ENCODE measurements around the gene TMEM107.
"Not testable (repeated sequence)": the region's sequence is repeated elsewhere in the genome, so short reads cannot be mapped to it uniquely, and the experiment has no call there.

TMEM107 gene

DNA sequence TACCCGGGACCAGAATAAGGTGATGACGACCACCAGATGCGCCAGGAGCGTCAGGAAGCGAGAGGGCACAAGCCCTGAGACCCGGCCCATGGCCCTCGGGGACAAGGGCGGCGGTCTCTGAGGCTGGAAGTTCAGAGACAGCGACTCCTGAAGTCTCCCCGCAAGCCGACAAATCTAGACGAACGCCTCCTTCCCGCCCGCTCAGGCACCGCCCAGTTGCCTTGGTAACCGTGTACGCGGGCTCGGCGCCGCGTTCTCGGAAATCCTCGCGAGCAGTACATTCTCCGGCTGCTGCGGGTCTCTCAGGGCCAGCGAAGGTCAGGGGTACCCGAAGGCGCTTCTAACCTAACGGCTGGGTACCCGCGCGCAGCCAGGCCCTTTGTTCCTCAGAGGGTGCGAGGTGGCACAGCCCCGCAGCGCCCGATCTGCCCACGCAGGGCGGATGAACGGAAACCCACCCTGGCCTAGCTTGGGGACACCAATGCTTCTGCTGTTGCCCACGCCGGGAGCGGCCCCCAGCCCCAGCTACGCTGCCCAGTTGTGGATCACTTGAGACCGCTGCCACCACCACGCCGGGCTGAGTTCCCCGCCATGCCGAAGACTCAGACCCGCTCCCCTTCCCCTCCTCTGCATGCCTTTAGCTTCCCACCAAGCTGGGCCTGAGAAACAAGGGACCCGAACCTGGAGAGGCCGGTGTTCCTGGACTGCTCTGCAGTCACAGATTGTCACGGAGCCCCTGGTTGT is at the start of gene TMEM107:
TMEM107 (minus strand) TSS at position 184 of the 744 bp plus-strand sequence; CDS start at position 90, 94 bp downstream.
- DNase-seq (ENCODE audit: low read depth in 2 of 2), result peak; percentile 78 to 80

DNA sequence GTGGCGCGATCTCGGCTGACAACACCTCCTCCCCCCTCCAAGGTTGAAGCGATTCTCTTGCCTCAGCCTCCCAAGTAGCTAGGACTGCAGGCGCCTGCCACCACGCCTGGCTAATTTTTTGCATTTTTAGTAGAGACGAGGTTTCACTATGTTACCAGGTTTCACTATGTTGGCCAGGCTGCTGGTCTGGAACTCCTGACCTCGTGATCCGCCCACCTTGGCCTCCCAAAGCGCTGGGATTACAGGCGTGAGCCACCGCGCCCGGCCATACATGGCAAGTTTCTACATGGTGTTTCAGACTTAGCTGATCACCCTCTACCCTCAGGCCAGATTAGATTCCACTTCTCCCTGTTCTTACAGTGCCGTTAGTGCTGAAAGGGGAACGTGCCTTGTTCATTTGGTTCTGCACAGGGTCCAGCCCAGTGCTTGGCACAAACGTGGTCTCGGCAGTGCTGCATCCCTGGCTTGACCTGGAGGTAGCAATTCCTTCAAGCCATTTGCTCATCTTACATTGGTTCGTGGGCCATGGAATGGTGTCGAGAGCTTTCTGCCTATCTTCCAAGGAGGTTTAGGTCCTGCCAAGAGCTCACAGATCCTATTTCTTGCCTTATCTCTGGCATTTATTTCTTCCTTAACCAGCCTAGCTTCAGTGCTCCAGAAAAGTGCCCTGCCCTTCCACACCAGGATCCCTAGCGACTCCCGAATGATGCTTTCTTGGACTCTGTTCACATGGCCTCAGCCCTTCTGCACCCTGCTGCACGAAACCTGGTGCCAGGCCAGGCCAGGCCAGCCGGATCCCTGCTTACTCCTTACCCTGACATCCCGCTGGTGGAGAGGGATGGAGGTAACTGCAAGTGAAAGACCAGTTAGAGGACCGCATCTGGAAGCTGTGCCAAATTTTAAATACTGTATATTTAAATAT is 49.0 kb upstream of the TMEM107 start:
- no peak for DNase-seq (ENCODE audit: low read depth in 2 of 2)

DNA sequence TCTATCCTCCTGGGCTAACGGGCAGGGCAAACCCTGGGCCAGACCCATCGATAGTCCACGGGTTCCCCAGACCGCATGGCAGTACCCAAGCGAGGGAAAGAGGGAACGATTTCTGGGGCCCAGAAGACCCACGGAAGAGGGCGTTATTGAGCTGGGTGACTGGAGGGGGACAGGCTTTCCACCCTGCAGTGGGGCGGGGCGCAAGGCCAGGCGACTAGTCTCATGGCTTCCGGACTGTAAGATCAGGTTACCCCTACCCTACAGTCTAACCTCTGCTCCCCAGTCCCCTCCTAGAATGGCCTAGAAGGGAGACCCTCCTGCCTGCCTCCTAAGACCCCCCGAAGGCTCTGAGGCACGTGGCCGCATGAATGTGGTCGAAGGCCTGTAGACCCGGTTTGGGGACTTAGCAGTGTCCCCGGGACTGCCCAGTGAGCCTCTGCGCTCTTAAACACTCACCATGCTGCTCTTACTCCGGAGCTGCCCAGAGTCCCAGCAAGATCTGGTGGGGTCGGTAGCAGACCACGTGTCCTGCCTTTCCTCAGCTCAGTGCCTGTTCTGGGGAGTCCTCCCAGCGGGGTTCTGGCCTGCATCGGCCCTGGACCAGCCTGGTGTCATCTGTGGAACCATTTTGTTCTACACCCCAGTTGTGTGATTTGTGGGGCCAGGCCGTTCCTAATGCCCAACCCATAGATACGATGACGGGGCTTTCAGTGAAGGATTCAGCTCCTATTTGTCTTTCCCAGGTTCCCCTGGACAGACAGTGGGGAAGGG is 47.4 kb upstream of the TMEM107 start:
- DNase-seq (ENCODE audit: low read depth in 2 of 2), result peak; percentile 38 to 54

DNA sequence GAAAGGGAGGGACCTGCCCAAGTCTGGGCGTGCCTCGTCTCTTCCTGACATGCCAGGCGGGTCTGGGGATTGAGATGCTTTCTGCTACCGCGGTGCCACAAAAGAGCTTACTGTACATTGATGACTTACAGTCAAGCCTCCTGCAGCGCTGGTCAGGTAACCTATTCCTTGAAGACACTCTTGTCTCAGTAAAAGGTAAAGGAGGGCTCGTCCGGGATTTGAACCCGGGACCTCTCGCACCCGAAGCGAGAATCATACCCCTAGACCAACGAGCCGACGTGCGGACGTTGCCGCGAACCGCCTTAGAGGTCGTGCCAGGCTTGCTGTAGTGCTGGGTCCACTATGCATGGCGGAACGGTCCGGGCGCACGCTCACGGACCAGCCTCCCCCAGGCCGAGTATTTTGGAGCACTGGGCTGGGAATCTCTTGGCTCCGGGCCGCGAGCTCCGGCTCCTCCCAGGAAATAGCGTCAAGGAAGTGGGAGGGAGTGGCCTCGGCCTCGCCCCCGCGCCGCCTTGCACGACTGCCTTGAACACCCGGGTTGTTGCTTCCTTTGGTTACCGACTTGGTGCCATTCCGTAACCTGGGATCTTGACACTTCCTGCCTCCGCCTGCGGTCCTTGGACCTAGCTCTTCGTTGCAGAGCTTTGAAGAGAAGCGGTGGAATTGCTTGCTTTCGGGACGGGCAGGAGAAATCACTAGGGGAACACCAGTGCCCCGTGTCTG is 46.6 kb upstream of the TMEM107 start:
- peak; percentile 81 to 88 for DNase-seq (ENCODE audit: low read depth in 2 of 2)

DNA sequence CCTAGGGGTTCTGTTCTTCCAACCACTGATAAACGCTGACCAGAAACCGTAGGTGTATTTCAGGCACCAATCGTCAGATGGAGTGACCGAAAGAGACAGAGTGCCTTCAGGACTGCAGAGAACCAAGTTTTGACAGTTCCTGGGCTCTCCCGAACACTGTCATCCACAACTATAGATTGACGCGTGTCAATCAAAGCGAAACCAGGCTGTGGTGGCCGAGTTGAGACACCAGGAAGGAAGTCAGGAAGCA is 46.1 kb upstream of the TMEM107 start:
- DNase-seq (ENCODE audit: low read depth in 2 of 2), result no peak

DNA sequence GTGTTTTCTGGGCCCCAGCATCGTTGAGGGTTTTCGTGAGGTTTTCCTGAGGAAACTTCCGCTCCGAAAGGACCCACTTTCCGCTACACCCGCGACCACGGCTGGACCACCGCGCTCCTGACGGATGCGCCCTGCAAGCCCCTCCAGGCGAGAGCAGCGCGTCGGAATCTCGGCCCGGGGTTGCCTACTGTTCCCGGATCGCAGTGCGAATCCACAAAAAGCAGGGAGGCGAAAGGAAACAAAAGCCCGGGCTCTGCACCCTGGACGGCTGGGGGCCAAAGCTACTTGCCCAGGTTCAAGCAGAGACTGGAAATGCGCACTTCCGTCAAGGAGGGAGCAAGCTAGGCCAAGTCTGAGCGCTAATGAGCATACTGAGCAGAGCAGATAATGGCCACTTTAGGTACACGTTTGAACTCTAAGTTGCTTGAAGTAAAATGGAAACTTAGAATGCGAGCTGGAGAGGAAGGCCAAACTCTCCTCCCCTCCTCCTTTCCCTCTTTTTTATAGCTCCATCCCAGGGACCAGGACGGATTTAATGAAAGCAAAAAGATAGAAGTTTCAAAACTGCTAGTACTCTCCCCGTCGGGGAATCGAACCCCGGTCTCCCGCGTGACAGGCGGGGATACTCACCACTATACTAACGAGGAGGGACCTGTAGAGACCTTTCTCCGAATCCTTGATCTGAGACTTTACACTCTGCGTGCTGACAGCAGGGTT is 45.6 kb upstream of the TMEM107 start:
- DNase-seq (ENCODE audit: low read depth in 2 of 2), result peak; percentile 81 to 91

DNA sequence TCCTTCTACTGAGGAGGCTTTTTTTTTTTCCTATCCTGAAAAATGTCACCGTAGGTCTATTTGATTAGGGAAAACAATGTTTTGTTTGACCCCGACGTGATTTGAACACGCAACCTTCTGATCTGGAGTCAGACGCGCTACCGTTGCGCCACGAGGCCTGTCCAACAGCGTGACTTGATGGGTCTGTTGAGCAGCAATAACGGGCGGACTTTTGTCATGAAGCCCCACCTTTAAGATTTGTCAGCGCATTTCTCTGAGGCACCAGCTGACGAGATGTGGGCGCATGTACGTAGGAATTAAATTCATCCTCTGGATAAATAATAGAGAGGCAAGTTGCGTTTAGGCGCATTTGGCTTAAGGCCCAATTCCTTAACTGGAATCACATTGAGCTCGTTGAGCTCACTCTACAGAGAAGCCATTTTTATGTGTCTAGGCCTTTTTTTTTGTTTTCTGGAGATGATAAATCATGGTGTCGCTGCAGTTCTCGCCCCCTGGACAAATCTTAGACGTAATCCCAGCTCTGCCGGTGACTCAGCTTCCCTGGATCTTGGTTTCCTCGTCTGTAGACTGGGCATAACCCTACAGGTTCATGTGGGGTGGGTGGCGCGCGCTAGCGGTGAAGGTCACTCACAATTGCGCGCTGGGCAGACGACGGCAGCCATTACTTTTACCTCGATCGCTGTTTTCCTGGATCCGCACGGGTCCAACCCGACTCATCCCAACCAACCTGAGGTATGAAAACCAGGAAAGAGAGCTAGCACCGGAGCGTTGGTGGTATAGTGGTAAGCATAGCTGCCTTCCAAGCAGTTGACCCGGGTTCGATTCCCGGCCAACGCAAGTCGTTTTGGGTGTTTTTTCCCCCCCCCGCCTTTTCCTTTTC is 44.8 kb upstream of the TMEM107 start:
- peak; percentile 90 to 94 for DNase-seq (ENCODE audit: low read depth in 2 of 2)

DNA sequence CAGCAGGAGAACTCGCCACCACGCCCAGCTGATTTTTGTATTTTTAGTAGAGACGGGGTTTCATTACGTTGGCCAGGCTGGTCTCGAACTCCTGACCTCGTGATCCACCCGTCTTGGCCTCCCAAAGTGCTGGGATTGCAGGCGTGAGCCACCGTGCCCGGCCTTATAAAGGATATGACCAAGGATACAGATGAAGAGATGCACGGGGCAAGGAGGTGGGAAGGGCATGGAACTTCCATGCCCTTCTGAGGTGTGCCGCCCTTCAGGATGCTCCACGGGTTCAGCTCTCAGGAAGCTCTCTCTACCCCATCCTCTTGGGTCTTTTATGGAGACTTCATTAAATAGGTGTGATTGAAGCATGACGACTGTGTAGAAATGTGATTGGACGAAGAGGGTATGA is 37.8 kb upstream of the TMEM107 start:
- not testable (repeated sequence) for DNase-seq (ENCODE audit: low read depth in 2 of 2)

DNA sequence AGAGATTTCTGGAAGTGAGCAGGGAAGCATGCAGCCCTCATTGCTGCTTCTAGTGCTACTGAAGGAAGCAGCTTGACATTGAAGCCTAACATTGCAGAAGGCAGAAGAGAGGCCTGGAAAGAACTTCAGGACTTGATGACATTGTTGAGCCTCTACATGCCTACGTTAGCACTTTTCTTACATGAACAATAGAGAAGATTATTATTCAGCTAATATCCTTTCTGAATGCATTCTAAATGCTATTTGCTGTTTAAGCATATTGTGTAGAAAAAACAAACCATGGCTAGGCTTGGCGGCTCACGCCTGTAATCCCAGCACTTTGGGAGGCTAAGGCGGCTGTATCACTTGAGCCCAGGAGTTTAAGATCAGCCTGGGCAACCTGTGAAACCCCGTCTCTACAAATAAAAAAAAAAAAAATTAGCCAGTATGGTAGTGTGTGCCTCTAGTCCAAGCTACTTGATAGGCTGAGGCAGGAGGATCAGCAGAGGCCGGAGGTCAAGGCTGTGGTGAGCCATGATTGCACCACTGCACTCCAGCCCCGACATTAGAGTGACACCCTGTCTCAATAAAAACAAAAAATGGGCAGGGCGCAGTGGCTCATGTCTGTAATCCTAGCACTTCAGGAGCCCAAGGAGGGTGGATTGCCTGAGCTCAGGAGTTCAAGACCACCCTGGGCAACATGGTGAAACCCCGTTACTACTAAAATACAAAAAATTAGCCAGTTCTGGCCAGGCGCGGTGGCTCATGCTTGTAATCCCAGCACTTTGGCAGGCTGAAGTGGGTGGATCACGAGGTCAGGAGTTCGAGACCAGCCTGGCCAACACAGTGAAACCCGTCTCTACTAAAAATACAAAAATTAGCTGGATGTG is 36.4 kb upstream of the TMEM107 start:
- DNase-seq (ENCODE audit: low read depth in 2 of 2), result no peak

DNA sequence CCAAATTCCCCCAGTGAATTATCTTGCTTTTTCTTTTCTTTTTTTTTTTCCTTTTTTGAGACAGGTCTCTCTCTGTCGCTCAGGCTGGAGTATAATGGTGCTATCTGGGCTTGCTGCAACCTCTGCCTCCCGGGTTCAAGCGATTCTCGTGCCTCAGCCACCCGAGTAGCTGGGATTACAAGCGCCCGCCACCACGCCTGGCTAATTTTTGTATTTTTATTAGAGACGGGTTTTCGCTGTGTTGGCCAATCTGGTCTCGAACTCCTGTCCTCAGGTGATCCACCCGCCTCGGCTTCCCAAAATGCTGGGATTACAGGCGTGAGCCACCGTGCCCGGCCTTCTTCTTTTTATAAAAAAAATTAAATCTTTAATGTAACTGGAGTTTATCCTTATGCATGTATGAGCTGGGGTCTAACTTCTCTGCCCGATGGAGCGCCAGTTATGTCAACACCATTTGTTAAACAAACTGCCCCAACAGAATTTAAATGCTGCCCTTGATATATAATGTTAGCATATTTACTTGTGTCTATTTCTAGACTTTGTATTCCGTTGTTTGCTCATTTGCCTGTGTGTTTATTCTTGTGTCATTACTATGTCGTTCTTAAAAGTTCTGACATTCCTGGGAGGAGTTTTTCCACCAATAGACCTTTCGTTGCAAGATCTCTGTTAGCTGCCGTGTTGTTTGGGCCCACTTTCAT is 34.7 kb upstream of the TMEM107 start:
- no peak for DNase-seq (ENCODE audit: low read depth in 2 of 2)

DNA sequence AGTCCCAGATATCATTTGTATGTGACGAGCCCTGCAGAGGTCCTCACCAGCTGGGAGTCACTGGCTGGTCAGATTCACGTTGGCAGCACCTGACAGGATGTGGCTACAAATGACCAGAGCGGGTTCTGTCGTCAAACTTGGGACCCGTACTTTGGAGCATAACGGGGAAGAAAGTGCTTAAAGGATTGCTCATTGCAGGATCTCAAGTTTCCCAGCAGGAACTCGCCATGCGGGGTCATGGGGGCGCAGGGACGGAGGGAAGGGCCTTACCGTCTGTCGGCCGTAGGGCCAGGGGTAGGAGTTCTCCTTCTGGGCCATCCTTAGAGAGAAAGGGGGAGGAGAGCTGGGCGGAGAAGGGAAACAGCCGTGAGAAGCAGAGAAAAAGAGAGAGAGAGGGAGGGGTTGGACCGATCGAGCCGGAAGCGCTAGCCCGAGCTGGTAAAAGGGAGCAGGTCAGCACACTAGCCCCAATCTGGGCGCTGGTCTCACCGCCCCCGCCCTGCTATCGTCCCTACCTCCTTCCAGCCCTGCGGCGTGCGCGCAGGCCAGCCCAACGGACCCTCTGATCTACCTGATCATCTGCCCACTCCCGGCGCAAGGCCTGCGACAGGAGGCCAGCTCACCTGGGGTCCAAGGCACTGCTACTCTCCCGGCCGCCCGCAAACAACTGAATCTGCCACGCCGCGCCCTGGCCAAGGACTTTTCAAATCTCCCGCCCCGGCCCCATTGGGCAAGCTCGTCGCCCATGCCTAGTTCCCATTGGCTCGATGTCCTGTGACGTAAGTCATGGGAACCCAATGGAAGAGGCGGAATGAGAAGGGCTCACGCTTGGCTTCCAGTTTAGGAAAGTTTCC is 34.0 kb upstream of the TMEM107 start, which contains the start of gene AURKB:
AURKB (minus strand) TSS at position 669 of the 854 bp plus-strand sequence; CDS start at position 318, 351 bp downstream.
- DNase-seq (ENCODE audit: low read depth in 2 of 2), result peak; percentile 84 to 87

DNA sequence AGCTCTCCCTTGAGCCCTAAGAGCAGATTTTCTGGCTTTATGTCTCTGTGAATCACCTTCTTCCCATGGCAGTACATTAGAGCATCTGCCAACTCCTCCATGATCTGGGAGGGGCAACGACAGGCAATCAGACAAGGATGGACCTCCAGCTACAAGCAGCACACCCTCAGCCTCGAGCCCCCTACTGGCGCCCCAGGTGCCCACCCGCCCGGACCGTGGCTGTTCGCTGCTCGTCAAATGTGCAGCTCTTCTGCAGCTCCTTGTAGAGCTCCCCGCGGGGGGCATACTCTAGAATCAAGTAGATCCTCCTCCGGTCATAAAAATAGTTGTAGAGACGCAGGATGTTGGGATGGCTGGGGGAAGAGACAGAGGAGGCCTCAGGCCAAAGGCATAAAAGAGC is 30.4 kb upstream of the TMEM107 start:
- DNase-seq (ENCODE audit: low read depth in 2 of 2), result no peak

DNA sequence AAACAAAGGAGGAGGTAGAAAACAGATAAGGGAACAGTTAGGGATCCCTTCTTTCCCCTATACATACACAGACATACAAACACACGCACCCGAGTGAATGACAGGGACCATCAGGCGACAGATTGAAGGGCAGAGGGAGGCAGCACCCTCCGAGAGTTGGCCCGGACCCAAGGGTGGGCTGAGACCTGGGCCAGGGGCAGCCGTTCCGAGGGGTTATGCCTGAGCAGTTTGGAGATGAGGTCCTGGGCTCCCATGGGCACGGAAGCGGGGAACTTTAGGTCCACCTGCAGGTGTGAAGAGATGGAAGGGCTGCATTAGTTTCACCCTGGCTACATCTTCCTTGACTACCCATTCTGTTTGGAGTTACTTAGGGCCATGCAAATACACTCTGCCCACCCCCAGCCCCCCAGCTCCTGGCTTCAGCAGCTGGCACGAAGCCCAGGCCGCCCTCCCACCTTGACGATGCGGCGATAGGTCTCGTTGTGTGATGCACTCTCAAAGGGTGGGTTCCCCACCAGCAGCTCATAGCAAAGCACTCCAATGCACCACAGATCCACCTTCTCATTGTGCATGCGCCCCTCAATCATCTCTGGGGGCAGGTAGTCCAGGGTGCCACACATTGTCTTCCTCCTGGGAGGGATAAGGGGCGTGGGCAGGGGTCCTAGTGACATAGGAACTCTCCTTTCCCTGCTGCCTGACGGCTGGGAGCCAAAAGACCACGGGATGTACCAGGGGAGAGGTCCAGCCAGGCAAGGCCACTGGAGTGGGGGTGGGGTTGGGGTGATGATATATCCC is 28.8 kb upstream of the TMEM107 start:
- DNase-seq (ENCODE audit: low read depth in 2 of 2), result no peak

DNA sequence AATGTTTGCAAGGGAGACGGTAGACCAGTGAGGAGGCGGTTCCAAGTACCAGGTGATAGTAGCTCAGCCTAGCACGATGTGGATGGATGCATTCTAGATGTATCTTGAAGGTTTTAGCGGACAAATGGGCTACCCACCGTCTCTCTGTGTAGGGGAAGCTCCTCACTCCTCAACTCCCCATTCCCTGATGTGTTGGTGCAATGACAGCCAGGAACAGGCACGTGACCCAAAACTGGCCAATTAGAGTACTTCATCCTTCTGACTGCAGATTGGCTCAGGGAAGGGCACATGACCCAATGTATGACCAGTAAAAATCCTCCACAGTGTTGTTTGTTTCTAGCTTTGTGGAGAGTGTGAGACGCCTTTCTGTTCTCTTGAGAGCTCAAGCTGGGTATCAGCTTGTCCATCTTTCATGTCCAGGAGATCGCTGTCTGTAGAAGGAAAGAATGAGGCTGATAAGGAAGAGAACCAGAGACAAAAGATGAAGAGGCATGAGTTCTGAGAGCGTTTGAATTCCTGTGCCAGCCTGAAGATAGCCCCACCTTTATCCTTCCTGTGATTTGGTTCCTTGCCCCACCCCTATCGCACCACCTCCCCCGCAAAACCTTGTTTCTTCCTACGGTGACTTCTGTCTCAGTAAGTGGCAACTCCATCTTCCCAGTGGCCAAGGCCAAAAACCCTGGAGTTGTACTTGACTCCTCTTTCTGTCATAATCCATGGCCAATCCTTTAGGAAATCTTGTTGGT is 16.1 kb upstream of the TMEM107 start:
- no peak for DNase-seq (ENCODE audit: low read depth in 2 of 2)

DNA sequence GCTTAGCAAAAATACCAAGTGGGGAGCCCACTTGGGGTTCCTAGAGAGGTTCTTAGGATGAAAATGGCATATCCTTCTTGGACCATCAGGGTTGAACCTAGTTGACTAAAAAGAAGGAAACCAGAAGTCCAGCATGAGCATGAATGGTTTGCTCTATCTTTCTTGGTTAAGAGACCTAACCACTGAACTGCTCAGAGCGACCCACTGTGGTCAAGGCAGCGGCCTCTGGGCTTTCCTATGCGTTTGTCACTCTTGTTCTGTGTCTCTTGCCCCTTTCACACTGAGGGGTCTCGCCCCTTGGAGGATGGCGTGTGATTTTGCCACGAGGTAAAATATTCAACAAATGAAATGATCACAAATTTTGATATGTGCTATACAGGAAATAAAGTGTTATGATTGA is 14.3 kb upstream of the TMEM107 start:
- no peak for DNase-seq (ENCODE audit: low read depth in 2 of 2)

All from activated CD4-positive, alpha-beta T cell treated with anti-CD3 and anti-CD28 coated beads for 24 hours (primary cell).